Measurements from ENCODE around the gene PANK2.
A peak's percentile ranks its signal among the peaks of the same experiment; 100 is the strongest.
"Not testable (repeated sequence)": the region's sequence is repeated elsewhere in the genome, so short reads cannot be mapped to it uniquely, and the experiment has no call there.

The PANK2 gene

DNA sequence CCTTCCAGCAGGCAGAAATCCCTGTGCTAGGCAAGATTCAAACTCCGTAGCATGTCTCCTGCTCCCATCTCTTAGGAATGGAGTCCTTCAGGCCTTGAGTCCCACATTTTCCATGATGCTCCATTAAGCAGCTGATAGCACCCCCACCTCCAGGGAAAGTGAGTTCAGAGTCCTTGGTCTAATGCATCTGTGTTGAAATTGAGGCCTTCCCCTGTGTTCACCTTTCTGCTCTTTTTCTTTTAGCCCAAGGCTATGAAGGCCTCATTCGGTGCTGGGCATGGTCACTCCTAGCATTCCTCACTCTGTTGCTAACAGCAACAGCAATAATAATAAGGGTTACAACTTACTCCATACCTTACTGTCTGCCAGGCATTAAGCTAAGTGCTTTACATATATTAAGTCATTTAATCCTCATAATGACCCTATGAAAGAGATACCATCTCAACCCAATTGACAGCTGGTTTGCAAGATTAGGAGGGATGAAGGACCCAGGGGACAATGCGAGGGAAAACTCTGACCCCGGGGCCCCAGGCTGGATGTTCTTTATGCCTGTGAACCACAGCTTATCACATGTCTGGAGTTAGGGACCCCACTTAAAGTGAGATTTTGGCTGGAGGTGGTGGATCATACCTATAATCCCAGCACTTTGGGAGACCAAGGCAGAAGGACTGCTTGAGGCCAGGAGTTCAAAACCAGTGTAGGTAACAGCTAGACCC lies 17.5 kb upstream of the PANK2 start:
- DNase-seq: no peak

DNA sequence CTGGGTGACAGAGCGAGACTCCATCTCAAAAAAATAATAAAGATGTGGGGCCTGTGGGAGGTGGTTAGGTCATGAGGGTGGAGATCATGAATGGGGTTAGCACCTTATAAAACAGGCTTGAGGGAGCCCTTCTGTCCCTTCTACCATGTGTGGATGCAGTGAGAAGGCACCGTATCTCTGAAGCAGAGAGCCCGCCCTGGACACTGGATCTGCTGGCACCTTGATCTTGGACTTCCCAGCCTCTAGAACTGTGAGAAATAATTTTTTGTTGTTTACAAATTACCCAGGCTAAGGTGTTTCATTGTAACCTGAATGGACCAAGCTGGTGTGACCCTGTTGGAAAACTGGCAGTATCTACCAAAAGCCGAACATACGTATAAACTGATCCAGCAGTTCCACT lies 15.7 kb upstream of the PANK2 start:
- DNase-seq: no peak

DNA sequence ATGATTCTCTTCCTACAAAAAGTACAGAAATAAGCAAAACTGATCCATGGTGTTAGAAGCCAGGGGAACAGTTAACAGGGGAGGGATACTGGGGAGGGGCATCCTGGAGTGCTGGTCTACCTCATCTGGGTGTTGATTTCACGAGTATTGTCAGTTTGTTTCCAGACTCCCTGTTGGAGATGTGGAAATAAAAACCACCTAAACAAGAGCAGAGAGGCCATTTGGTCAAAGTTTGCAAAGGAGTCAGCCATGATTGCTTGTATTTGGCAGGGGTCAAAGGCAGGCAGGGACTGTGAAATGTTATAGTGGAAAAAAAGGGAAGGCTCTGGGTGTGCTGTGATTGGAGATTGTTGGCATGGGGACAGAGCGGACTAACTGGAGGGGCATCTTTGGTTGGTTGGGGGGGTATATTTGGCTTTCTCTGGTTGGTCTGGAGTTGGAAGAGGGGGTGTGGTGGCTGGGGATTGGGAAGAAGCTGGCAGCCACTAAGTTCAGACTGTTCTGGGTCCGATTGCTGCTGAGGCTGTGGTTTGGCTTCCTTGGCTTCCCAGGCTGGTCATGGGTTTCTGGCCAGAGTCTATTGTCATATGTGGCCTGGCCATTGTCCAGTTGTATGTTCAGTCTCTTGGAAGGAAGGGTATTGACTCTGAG lies 14.9 kb upstream of the PANK2 start:
- no peak for DNase-seq

DNA sequence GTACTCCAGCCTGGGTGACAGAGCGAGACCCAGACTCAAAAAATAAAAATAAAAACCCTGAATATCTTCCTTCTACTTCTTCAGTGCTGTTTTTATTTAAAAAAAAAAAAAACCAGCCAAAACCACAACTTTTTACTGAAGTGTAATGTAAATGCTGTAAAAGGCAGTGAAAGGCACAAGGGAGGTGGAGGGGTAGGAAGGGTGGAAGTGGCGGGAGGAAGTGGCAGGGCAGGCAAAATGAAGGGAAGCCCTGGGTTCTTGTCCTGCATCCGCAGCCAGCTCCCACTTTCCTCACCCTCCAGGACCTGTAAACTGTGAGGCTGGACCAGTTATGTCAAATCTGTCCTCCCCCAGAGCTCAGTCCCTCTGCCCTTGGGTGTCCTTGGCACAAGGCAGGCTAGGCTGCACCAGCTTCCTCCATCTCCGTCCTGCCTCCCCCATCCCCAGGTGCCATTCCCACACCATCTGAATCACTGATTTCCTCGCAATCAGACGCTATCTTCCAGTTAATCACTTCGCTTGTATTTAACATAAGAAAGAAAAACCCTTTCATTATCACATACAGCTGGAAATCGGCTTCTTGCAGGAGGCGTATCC lies 13.7 kb upstream of the PANK2 start:
- no peak for DNase-seq

DNA sequence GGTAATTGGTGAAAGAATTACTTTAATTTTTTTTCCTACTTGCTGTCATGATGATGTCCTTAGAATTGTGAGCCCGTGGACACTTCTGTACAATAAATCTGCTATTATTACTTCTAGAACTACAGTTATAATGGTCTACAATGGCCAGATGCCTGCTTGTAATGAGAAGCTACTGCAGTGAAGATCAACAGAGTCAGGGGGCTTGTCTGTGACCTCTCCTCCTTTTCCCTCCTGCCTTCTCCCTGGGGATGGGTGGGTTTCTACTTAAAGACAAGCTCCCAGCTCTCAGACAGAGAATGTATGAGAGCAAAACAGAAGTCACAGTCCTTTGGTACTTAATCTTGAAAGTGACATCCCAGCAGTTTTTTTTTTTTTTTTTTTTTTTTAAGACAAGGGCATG lies 13.2 kb upstream of the PANK2 start:
- DNase-seq: no peak

DNA sequence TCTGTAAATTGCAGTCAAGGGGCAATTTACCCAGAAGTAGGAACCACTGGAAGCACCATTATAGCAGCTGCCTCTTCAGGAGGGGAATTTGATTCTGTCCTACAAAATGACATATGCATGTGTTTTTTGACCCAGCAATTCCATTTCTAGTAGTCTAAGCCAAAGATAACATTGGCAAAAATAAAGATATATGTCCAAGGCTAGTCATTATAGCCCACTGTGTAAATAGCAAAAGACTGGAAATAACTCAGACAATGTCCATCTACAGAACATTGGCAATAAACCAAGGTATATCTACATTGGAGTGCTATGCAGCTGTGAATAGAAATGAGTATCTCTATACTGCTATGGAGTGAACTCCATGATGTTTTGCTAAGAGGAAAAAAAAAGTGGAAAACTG lies 12.5 kb upstream of the PANK2 start:
- DNase-seq: no peak

DNA sequence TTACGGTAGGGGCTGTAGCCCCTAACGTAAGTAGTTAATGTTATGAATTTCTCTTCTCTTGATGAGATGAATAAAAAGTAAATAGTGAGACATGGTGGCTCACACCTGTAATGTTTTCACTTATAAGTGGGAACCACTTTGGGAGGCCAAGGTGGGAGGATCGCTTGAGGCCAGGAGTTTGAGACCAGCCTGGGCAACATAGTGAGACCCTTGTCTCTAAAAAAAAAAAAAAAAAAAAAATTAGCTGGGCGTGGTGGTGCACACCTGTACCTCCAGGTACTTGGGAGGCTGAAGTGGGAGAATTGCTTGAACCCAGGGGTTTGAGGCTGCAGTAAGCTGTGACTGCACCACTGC lies 10.3 kb upstream of the PANK2 start:
- not testable (repeated sequence) for DNase-seq

DNA sequence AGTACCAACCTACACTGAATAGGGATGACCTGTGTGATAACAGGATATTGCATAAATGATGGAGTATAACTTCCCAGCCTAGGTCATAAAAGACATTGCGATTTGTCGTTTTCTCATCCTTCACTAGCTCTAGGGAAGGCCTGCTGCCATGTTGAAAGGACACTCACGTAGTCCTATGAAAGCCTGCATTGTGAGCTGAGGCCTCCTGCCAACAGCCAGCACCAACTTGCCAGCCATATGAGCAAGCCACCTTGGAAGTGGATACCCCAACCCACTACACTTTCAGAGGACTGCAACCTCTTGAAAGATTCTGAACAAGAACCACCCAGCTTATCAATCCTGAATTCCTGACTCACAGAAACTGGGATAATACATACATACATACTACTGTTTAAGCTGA lies 3.5 kb upstream of the PANK2 start:
- no peak for DNase-seq

DNA sequence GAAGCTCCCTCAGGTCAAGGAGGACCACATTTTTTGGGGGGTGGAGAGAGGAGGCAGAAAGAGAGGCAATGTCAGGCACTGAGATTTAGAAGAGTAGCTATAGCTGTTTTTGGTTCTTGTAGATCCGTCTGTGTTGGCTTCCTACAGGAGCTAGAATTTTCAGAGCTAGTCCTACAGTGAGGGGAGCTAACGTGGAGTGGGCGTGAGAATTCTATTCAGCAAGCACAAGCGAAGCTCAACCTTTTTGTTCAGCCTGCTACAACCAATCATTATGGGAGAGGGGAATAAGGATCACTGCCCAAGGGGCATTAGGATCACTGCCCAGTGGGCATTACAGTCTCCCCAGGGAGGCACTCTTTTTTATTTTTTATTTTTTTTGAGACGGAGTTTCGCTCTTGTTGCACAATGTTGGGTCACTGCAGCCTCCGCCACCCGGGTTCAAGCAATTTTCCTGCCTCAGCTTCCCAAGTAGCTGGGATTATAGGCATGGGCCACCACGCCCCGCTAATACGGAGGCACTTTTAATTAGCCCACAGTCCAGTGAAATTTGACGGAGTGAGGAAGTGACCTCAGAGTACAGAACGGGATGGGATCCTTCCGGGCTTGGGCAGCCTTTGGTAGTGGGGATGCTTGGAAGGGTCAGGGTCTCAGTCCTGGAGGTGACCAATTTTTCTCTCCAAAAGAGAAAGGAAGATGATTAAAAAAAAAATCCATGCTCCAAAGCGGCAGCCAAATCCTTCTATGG lies 1.1 kb upstream of the PANK2 start:
- no peak for DNase-seq

DNA sequence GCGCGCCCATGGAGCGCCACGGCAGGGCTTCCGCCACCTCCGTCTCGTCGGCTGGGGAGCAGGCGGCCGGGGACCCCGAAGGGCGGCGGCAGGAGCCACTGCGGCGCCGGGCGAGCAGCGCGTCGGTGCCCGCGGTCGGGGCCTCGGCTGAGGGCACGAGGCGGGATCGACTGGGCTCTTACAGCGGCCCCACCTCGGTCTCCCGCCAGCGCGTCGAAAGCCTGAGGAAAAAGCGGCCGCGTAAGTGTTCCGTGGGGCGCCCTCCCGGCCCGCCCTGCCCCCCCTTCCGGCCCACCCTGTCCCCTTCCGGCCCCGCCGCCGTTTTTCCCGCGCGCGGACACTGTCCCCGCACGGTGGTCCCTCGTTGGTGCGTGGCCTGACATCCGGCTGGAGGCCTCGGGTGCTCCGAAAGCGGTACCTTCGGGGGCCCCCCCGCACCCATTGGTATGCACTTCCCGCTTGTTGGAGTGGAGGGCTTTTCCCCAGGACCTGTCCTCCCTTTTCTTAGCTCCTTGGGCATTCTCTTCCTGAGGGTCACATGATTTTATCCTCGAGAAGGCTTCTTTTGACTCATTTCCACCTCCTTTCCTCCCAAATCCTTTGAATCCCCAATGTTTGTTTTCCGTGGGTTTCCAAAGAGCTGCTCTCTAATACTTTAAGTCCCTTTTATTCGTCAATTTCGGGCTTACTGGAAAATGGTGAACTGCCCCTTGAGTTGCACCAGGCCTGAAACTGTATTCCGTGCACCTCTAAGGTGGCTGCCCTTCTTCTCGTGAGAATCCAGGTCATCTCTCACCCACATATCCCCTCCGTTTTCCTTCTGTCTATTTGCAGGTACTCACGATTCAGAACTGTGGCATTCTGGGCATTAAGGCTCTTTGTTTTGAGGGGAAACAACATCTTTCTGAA lies 556 bp downstream of the PANK2 start:
- peak; percentile 14 for DNase-seq

DNA sequence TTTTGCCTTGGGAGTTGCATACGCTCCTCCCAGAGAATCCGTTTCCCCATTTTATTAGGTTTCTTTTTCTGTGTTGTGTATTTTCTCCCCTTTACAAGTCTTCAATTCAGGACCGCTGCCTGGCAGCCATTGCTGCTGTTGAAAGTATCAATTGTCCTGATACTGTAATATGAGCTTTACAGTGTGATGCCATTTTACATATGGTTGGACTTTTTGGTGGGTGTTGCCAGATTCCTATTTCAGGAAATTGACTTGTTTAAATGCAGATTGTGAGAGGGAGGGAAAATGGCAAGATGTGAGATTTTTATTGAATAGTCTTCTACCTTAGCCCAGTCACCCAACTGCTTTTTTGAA lies 1.2 kb downstream of the PANK2 start:
- DNase-seq: no peak

DNA sequence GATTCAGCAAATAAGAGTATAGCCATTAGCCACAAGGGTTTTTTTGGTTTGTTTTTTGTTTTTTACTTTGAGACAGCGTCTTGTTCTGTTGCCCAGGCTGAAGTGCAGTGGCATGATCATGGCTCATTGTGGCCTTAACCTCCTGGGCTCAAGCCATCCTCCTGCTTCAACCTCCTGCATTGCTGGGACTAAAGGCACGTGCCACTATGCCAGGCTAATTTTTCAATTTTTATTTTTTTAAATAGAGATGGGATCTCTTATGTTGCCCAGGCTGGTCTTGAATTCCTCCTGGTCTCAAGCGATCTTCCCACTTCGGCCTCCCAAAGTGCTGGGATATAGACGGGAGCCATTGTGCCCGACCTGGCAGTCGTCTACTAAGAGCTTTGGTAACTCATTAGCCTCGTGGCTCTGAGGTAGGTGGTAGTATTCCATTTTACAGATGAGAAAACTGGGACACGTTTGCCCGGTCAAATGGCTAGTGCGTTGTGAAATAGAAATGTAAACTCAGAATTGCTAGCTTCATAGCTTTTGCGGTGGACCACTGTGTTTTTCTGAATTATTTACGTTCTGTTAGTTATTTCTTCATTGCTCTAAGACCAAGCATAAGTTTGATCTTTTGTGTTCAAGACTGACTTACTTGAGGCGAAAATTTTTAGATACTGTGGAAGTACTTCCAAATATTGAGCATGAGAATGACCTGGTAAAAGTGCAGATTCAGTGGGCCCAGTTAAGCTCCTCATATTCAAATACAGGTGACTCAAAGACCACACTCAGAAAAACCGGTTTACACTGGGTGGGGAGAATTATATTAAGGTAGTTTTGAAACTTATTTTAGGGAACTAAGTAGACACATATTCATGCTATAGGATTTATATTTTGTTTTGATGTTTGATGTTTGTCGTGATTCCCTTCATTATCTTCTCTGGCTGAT lies 2.1 kb downstream of the PANK2 start:
- DNase-seq: no peak

DNA sequence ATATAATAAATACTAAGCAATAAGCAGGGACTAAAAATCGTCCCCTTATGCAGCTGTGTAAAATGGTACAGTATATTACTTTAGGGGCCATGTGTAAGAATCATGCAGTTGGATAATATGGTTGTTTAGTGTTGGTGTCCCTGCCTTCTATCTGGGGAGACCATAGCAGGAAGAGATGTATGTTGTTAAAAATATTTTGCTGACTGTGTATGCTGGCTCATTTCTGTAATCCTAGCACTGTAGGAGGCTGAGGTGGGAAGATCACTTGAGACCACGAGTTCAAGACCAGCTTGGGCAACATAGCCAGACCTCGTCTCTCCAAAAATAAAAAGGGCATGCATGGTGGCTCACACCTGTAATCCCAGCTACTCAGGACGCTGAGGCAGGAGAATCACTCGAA lies 5.6 kb downstream of the PANK2 start:
- DNase-seq: no peak

DNA sequence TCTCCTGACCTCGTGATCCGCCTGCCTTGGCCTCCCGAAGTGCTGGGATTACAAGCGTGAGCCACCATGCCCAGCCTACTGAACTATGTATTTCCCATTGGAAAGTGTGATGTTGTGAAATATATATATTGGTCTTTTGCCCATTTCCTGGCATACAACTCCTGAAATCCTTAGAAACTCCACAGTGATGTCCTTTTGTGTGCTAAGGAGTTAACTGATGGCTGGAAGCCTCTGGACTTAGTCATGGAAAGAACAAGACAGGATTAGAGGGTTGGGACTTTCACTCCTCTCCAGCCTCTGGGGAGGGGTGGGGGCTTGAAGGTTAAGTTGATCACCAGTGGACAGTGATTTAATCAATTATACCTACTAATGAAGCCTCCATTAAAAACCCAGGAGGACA lies 7.1 kb downstream of the PANK2 start:
- no peak for DNase-seq

DNA sequence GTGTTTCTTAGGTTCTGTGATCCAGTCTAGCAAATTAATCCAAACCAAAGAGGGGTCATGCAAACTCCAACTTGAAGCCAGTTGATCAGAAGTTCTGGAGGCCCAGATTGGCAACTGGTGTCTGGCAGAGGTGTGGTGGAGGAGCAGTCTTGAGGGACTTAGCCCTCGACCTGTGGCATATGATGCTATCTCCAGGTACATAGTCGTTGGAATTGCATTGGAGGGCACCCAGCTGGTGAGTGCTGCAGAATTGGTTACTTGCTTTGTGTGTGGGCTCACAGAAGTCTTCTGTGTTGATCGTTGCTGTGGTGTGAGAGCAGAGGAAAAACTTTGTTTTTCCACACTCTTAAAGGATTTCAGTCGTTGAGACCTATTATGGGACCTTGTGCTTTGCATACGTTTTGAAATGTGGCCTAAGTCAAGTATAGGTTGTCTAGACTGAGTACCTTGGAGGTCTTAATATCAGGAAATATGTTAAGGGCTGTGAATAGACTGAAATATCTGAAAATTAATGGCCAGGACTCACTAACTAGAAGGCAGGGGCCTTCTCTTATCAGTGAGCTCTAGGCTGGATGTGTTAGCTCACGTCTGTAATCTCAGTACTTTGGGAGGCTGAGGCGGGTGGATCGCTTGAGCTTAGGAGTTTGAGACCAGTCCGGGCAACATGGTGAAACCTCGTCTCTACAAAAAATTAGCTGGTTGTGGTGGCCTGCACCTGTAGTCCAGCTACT lies 7.8 kb downstream of the PANK2 start:
- no peak for DNase-seq

DNA sequence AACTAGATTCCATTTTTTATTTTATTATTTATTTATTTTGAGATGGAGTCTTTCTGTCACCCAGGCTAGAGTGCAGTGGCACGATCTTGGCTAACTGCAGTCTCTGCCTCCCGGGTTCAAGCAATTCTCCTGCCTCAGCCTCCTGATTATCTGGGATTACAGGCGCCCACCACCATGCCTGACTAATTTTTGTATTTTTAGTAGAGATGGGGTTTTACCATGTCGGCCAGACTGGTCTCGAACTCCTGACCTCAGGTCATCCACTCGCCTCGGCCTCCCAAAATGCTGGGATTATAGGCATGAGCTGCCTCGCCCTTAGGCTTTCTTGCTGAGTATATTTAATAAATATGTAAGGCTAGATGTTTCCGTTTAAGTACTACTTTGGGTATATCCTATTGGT lies 9.0 kb downstream of the PANK2 start:
- DNase-seq: not testable (repeated sequence)

DNA sequence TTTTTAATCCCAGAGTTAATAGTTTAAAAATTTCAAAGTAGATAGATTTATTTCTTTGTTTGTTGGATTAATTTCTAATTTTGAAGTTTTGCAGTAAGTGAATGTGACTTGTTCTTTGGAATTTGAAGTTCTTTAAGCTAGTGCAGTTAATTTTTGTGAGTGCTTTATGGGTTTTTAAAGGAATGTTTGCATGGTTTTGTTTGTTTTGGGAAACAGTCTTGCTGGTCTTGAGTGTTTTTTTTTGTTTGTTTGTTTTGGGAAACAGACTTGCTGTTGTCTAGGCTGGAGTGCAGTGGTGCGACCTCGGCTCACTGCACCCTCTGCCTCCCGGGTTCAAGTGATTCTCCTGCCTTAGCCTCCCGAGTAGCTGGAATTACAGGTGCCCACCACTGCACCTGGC lies 9.5 kb downstream of the PANK2 start:
- DNase-seq: no peak

DNA sequence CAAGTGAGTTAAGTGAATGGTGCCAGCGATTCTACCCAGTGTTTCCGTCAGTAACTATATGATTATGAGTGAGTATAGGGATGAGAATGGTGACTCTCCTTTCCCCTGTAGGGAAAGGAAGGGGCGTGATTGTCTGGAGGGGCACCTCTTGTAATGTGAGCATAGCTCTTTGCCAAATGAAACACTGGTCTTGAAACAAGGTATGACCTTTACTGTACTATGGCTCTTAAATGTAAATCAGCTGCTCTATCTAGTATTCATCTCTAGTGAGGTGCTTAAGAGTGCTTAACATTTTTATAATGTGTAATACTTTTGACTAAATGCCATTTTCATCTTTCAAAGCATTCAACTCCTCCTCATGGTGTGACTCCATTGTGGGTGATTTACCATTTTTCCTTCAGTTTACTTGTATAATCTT lies 11.0 kb downstream of the PANK2 start:
- no peak for DNase-seq

DNA sequence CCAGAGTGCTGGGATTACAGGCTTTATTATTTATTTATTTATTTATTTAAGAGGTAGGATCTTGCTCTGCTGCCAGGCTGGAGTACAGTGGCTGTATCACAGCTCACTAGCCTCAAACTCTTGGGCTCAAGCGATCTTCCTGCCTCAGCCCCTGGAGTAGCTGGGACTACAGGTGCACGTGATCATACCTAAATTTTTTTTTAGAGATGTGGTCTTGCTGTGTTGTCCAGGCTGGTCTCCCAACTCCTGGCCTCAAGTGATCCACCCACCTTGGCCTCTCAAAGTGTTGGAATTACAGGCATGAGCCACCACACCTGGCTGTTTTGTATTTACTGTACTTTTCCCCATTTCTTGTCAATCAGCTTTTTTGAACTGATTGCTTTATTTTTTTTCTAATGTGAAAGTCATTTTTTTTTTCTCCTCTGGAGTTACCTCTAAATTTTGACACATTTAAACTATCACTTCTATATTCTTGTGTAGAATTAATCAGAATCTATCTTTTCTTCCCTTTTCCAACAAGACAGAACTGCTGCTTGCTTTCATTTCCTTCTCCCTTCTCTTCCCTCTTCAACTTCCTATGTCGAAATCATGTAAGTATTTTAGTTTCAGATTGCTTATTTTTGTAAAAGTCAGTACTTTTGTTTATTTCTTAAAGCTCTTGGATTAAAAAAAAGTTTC lies 12.0 kb downstream of the PANK2 start:
- DNase-seq: no peak

DNA sequence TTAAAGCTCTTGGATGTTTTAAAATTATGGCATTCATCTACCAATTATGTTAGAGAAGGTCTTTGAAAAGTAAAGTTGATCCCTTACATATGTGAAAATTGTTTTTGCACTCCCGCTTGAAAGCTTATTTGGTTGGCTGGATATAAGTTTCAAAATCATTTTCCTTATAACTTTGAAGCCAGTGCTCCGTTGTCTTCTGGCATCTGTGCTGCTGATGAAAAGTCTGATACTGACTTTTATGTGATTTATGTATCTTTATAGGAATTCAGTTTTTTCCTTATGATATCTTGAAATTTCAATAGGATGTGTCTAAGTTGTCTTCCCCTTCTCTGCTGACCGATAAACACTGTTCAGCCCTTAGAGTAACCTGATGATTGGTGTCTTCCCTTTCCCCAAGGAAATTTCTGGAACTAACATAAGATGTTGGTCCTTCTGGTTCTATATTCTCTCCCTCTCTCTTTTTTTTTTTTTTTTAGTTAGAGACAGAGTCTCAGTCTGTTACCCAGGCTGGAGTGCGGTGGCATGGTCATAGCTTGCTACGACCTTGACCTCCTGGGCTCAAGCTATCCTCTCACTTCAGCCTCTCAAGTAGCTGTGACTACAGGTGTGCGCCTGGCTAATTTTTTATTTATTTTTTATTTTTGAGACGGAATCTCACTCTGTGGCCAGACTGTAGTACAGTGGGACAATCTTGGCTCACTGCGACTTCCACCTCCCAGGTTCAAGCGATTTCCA lies 12.7 kb downstream of the PANK2 start:
- DNase-seq: no peak
